Measurements from ENCODE around the gene GNS.
"Not testable (repeated sequence)": the region's sequence is repeated elsewhere in the genome, so short reads cannot be mapped to it uniquely, and the experiment has no call there.

Gene GNS

GRCh38 chr12:64780132-64780530, 20.9 kb upstream of the GNS start:
- DNase-seq (ENCODE audit: low read depth, low spot score), result no peak

DNA sequence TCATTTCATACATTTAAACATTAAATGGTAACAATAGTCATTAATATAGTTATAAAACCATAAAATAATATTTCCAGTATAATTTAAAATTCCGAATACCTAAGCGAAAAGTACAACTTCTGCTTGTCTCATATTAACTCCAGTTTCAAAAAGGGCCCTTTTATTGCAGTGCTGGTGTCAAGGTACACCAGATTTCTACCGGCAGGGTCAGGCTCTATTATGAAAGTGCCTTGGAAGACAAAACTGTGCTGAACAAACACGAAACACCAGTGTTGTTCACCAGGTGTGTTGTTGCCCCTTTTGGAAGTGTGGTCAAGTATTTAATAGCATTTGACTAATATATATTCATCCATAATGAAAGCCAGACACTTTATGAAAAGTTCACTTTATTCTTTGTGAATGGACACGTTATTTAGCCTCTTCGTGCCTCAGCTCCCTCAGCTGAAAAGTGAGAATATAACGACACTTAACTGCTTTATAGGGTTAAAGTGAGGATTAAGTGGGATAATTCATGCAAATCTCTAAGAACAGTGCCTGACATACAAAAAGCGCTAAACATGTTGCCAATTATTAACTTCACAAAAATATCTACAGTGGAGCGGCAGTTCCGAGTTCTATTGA, 20.3 kb upstream of the GNS start:
- DNase-seq (ENCODE audit: low read depth, low spot score), result no peak

DNA sequence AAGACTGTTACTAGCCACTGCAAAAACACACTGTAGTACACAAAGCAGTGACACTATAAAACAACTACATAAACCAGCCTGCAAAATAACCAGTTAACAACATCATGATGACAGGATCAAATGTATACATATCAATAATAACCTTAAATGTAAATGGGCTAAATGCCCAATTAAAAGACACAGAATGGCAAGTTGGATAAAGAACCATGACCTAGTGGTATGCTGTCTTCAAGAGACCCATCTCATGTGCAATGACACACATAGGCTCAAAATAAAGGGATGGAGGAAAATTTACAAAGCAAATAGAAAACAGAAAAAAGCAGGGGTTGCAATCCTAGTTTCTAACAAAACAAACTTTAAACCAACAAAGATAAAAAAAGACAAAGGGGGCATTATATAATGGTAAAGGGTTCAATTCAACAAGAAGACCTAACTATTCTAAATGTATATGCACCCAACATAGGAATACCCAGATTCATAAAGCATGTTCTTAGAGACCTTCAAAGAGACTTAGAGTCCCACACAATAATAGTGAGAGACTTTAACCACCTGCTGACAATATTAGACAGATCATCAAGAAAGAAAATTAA, 16.0 kb upstream of the GNS start:
- DNase-seq (ENCODE audit: low read depth, low spot score), result not testable (repeated sequence)

GRCh38 chr12:64773386-64773785, 14.2 kb upstream of the GNS start:
- no peak for DNase-seq (ENCODE audit: low read depth, low spot score)

DNA sequence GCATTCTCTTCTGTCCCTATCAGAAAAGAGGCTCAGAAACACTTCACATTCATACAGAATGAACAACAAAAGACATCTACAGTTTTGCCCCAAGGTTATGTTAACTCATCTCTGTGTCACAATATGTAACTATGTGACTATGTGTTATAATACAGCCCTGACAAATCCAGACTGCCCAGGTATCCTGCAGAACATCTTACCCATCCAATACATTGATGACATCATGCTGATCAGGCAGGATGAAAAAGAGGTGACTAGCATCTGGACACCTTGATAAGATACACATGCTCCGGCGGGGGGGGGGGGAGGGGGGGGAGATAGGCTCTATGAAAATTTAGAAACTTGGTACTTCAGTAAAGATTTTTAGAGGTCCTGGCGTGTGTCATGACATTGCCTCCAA, 8.3 kb upstream of the GNS start:
- DNase-seq (ENCODE audit: low read depth, low spot score), result no peak

DNA sequence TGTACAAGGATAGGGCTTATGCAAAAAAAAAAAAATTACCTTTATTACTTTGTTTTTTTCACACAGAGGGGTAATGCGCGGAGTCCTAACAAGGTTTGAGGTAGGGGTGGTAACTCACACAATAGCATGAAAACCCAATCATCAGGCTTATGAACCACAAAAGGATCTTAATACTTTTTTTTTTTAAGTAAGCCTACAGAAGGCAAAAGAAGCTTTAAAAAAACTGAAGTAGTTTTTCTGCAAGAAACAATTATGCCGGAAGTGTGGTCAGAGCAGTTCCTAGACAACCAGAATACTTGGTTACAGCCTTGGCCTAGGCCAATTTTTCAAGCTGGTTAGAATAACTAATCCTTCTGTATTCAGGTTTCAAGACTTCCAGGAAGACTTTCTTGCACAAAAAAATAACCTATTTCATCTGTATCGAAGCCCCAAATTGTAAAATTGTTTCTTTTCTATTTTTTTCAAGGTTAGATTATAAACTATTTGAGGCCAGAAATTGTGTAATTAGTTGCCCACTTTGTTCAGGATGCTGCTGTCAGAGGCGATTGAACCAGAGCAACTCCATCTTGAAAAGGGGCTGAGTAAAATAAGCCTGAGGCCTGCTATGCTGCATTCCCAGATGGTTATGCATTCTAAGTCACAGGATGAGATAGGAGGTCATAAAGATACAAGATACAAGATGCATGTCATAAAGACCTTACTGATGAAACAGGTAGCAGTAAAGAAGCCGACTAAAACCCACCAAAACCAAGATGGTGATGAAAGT, 1.8 kb upstream of the GNS start:
- DNase-seq (ENCODE audit: low read depth, low spot score), result no peak

GRCh38 chr12:64757771-64758170, 1.4 kb downstream of the GNS start:
- no peak for DNase-seq (ENCODE audit: low read depth, low spot score)

DNA sequence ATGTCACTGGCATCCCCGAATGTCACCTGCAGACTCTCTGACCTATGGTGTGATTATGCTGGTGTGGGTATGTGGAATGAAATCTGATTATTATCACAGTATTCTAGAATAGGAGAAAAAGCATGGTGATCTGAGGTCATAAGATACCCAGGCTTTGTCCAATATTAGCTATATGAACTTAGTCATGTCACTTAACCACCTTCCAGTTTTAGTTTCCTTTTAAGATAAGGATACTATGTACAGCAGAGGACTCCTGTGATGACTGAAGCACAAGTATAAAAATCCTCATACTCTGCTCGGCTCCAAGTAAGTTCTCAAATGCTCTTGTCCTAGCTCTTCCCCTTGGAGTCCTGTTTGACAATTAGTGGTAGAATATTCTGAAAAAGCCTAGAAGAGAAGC, 2.8 kb downstream of the GNS start:
- no peak for DNase-seq (ENCODE audit: low read depth, low spot score)

DNA sequence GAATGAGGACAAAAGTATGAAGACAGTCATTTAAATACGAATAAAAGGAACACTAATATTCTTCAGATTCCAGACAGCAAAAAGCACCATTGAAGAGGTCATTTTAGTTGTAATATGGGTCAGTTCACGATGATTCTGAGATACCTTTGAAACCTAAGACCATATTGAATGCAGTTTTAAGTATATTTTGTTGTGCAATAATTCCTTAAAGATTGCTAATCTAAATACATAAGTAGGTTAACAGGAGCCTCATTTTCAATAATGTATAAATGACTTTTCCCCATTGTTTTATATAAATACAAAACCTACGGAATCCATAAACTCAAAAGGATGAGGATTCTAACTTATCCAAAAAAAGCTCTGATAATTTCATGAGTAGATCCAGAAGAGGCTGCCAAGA, 5.8 kb downstream of the GNS start:
- no peak for DNase-seq (ENCODE audit: low read depth, low spot score)

- no peak for DNase-seq (ENCODE audit: low read depth, low spot score)
These were observed 6.4 kb downstream of the GNS start for GRCh38 chr12:64752833-64753238.

- DNase-seq (ENCODE audit: low read depth, low spot score), result no peak
These were observed 7.2 kb downstream of the GNS start for GRCh38 chr12:64752032-64752431.

DNA sequence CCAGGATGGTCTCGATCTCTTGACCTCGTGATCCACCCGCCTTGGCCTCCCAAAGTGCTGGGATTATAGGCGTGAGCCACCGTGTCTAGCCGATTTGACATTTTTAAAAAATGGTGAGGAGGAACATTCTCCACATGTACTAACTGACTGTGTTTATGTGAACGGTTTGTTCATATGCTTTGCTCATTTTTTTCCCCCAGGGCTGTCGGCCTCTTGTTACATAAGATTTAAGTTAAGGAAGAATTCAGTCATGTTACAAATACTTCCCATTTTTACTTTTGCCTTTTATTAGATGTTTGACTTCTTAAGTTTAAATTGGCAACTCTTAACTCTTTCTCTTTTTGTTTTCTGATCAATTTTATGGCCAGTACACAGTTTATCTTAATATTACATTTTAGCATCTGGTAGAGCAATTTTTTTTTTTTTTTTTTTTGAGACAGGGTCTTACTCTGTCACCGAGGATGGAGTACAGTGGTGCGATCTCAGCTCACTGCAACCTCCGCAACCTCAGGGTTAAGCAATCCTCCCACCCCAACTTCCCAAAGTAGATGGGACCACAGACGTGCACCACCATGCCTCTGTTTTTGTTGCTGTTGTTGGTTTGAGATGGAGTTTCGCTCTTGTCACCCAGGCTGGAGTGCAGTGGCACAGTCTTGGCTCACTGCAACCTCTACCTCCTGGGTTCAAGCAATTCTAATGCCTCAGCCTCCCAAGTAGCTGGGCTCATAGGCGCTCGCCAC, 9.6 kb downstream of the GNS start:
- DNase-seq (ENCODE audit: low read depth, low spot score), result no peak

GRCh38 chr12:64747695-64748094, 11.5 kb downstream of the GNS start:
- DNase-seq (ENCODE audit: low read depth, low spot score), result no peak

- DNase-seq (ENCODE audit: low read depth, low spot score), result no peak
These were observed 12.5 kb downstream of the GNS start for GRCh38 chr12:64746663-64747062.

DNA sequence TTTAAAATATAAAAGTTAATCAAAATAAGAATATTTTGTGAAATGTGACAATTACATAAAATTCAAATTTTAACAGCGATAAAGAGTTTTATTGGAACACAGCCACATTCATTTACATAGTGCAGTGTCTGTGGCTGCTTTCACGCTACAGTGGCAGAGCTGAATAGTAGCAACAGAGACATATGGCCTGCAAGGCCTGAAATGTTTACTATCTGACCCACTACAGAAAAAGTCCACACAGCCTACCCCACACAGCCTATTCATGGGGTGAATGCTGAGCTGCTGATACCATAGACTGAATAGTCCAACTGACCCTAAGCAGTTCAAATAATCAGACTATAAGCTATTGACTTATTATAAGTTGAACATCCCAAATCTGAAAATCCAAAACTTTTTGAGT, 13.2 kb downstream of the GNS start:
- DNase-seq (ENCODE audit: low read depth, low spot score), result no peak

DNA sequence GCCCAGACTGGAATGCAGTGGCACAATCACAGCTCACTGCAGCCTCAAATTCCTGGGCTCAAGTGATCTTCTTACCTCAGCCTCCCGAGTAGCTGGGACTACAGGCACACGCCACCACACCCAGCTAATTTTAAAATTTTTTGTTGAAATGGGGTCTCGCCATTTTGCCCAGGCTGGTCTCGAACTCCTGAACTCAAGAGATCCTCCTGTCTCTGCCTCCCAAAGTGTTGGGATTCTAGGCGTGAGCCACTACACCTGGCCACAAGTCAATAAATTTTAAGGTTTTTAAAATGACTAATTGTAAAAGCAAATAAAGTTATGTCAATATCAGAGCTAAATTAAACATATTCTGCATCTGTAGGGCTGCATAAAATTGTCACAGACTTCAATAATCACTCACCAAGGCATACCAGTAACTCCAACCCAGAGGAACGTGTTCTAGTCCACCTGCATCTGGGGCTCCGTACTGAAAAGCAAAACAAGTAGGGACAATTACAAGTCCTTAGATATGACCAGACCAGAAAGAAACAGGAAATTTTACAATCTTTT, 13.9 kb downstream of the GNS start:
- no peak for DNase-seq (ENCODE audit: low read depth, low spot score)

GRCh38 chr12:64744422-64745258, 14.6 kb downstream of the GNS start:
- no peak for DNase-seq (ENCODE audit: low read depth, low spot score)

GRCh38 chr12:64743206-64743605, 16.0 kb downstream of the GNS start:
- DNase-seq (ENCODE audit: low read depth, low spot score), result no peak

- DNase-seq (ENCODE audit: low read depth, low spot score), result no peak
These were observed 16.8 kb downstream of the GNS start for GRCh38 chr12:64742416-64742815.

DNA sequence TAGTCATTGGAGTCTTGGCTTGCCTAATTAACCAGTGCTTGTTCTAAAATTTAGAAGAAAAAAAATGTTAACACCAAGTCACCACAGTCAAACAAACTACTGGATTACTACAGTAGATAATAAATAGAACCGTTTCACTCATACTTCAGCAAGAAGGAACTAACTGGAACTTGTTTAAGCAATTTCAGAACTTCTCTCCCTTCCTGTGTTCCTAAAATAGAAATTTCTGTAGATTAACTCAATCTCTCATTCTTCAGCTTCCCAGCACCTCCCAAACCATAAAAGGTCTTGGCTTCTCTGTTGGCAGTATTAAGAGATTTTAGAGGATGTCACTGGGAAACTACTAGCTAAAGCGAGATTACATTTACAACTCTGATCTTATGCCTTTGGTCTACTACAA, 18.6 kb downstream of the GNS start:
- no peak for DNase-seq (ENCODE audit: low read depth, low spot score)

GRCh38 chr12:64739778-64740177, 19.4 kb downstream of the GNS start:
- no peak for DNase-seq (ENCODE audit: low read depth, low spot score)
